H9 (cell line): ENCODE data around the gene PRMT5. TPM values are rescaled to one million over a fixed set of nuclear protein-coding genes. Genes with fewer than 3 reads are reported as not detected.
A peak's percentile ranks its signal among the peaks of the same experiment; 100 is the strongest.

Experiments
- DNase-seq: peaks from one replicate; pipeline ENCODE4 v3.0.0-alpha.2; 2017
- H2AFZ ChIP-seq: one replicate; pipeline ENCODE4 v1.6.1; 2013; ENCODE audit warnings: mild to moderate bottlenecking, low read length, control low read depth, moderate library complexity
- H2AK5ac ChIP-seq: 2 replicates; pipeline ENCODE4 v1.6.1; 2013; ENCODE audit warnings: low read length, control low read depth, mixed read lengths; ENCODE audit not compliant: insufficient read length
- H2BK120ac ChIP-seq: one replicate; pipeline ENCODE4 v1.6.1; 2013; ENCODE audit warnings: low read depth, mild to moderate bottlenecking, low read length, control low read depth, inconsistent platforms; ENCODE audit not compliant: poor library complexity, severe bottlenecking
- H2BK12ac ChIP-seq: 2 replicates; pipeline ENCODE4 v1.6.1; 2013; ENCODE audit warnings: low read length, control low read depth, mixed read lengths, low read depth; ENCODE audit not compliant: insufficient read length
- H2BK15ac ChIP-seq: 2 replicates; pipeline ENCODE4 v1.6.1; 2013; ENCODE audit warnings: low read depth, low read length, control low read depth
- H2BK20ac ChIP-seq: one replicate; pipeline ENCODE4 v1.6.1; 2013; ENCODE audit warnings: low read depth, mild to moderate bottlenecking, low read length, control low read depth, inconsistent platforms; ENCODE audit not compliant: poor library complexity, severe bottlenecking
- H2BK5ac ChIP-seq: 2 replicates; pipeline ENCODE4 v1.6.1; 2013; ENCODE audit warnings: low read length, control low read depth, mixed read lengths; ENCODE audit not compliant: insufficient read length
- H3K14ac ChIP-seq: 2 replicates; pipeline ENCODE4 v1.6.1; 2013; ENCODE audit warnings: low read length, control low read depth; ENCODE audit not compliant: insufficient read depth
- H3K18ac ChIP-seq: 2 replicates; pipeline ENCODE4 v1.6.1; 2013; ENCODE audit warnings: low read depth, mild to moderate bottlenecking, mixed read lengths, low read length, control low read depth; ENCODE audit not compliant: insufficient read length
- H3K23ac ChIP-seq: 2 replicates; pipeline ENCODE4 v1.6.1; 2013; ENCODE audit warnings: low read length, control low read depth, mixed read lengths, low read depth; ENCODE audit not compliant: insufficient read length
- H3K23me2 ChIP-seq: 2 replicates; pipeline ENCODE4 v1.6.1; 2013; ENCODE audit warnings: low read depth, mild to moderate bottlenecking, mixed read lengths, low read length, control low read depth; ENCODE audit not compliant: insufficient read length, poor library complexity, severe bottlenecking
- H3K27ac ChIP-seq: 2 replicates; pipeline ENCODE4 v1.5.1; 2013; ENCODE audit warnings: low read length, control low read depth, mixed read lengths, low read depth; ENCODE audit not compliant: insufficient read length
- H3K27me3 ChIP-seq: 2 replicates; pipeline ENCODE4 v1.6.1; 2013; ENCODE audit warnings: low read length, control low read depth, inconsistent platforms; ENCODE audit not compliant: insufficient read depth
- H3K4ac ChIP-seq: 2 replicates; pipeline ENCODE4 v1.6.1; 2013; ENCODE audit warnings: low read depth, mild to moderate bottlenecking, control low read depth, inconsistent platforms, low read length, moderate library complexity
- H3K4me1 ChIP-seq: 2 replicates; pipeline ENCODE4 v1.6.1; 2013; ENCODE audit warnings: low read length, control low read depth, inconsistent platforms; ENCODE audit not compliant: insufficient read depth
- H3K4me2 ChIP-seq: 2 replicates; pipeline ENCODE4 v1.6.1; 2013; ENCODE audit warnings: low read length, control low read depth, mixed read lengths; ENCODE audit not compliant: insufficient read length, insufficient read depth
- H3K56ac ChIP-seq: 2 replicates; pipeline ENCODE4 v1.6.1; 2013; ENCODE audit warnings: low read depth, mild to moderate bottlenecking, mixed read lengths, low read length, control low read depth; ENCODE audit not compliant: insufficient read length
- H3K79me1 ChIP-seq: 2 replicates; pipeline ENCODE4 v1.6.1; 2013; ENCODE audit warnings: low read depth, mild to moderate bottlenecking, moderate library complexity, low read length, control low read depth, inconsistent platforms; ENCODE audit not compliant: insufficient read depth, poor library complexity, severe bottlenecking
- H3K79me2 ChIP-seq: 2 replicates; pipeline ENCODE4 v1.6.1; 2013; ENCODE audit warnings: low read length, control low read depth, inconsistent platforms; ENCODE audit not compliant: insufficient read depth
- H3K9ac ChIP-seq: 2 replicates; pipeline ENCODE4 v1.6.1; 2013; ENCODE audit warnings: low read length, control low read depth, mixed read lengths; ENCODE audit not compliant: insufficient read length; ENCODE audit errors: extremely low read depth
- H3K9me3 ChIP-seq: one replicate; pipeline ENCODE4 v1.6.1; 2013; ENCODE audit warnings: low read depth, low read length, inconsistent platforms; ENCODE audit not compliant: control insufficient read depth
- H3T11ph ChIP-seq: one replicate; pipeline ENCODE4 v1.6.1; 2013; ENCODE audit warnings: mild to moderate bottlenecking, low read length, control low read depth, inconsistent platforms
- H4K20me1 ChIP-seq: one replicate; pipeline ENCODE4 v1.6.1; 2013; ENCODE audit not compliant: control insufficient read depth, insufficient read length, insufficient read depth
- H4K5ac ChIP-seq: 2 replicates; pipeline ENCODE4 v1.6.1; 2013; ENCODE audit warnings: low read depth, mild to moderate bottlenecking, mixed read lengths, low read length, control low read depth; ENCODE audit not compliant: insufficient read length
- H4K8ac ChIP-seq: replicated peaks from 2 replicates; pipeline ENCODE4 v1.6.1; 2013; ENCODE audit warnings: low read length, control low read depth, mixed read lengths, low read depth; ENCODE audit not compliant: insufficient read length
- H4K91ac ChIP-seq: 2 replicates; pipeline ENCODE4 v1.6.1; 2013; ENCODE audit warnings: low read depth, mild to moderate bottlenecking, moderate library complexity, mixed read lengths, low read length, control low read depth; ENCODE audit not compliant: insufficient read length
- H3K27ac Mint-ChIP-seq, 3 experiments: 2 replicates in 2 of 3; 3 replicates in 1 of 3; pipeline ENCODE4 v1.8.0; 2020 to 2021; ENCODE audit warnings: mixed read lengths in 3 of 3, mild to moderate bottlenecking in 1 of 3, moderate library complexity in 1 of 3
- H3K27me3 Mint-ChIP-seq: 2 replicates; pipeline ENCODE4 v1.8.0; 2021; ENCODE audit warnings: low read depth, mild to moderate bottlenecking, moderate library complexity, mixed read lengths
- H3K36me3 Mint-ChIP-seq, 3 experiments: 2 replicates in 2 of 3; 3 replicates in 1 of 3; pipeline ENCODE4 v1.8.0; 2020 to 2021; ENCODE audit warnings: low read depth in 3 of 3, mixed read lengths in 3 of 3; ENCODE audit not compliant: insufficient read depth in 1 of 3
- H3K4me1 Mint-ChIP-seq, 2 experiments: 2 replicates each; pipeline ENCODE4 v1.8.0; 2020; ENCODE audit warnings: mixed read lengths in 2 of 2
- H3K4me3 Mint-ChIP-seq, 2 experiments: 2 replicates in 1 of 2; 3 replicates in 1 of 2; pipeline ENCODE4 v1.8.0; 2020 to 2021; ENCODE audit warnings: mild to moderate bottlenecking in 2 of 2, mixed read lengths in 2 of 2, moderate library complexity in 1 of 2
- H3K9me3 Mint-ChIP-seq, 2 experiments: 2 replicates in 1 of 2; 3 replicates in 1 of 2; pipeline ENCODE4 v1.8.0; 2020; ENCODE audit warnings: mild to moderate bottlenecking in 2 of 2, mixed read lengths in 2 of 2, moderate library complexity in 1 of 2
- WGBS: extraction: QIAGEN DNeasy Blood & Tissue Kit; methylation state at CpG from one replicate; pipeline ENCODE4 v1.1.7; 2013; ENCODE audit warnings: missing lambda C conversion rate, low lambda C conversion rate, mixed read lengths; ENCODE audit not compliant: insufficient read length; ENCODE audit errors: extremely low coverage; 5-methylcytosine and 5-hydroxymethylcytosine counted together
- total RNA-seq: library from RNA; stranded (reverse); gene quantifications from 2 replicates; pipeline ENCODE4 v1.2.1, GENCODE V29; 2021
- TF ChIP-seq, protein P1 (sequence below): fragments of 200-600 bp; sonication (generic); conservative IDR thresholded peaks from 3 replicates; pipeline ENCODE4 v1.8.0; 2021; ENCODE audit warnings: antibody characterized with exemption, mild to moderate bottlenecking

Gene PRMT5
- total RNA-seq, 1 experiment from 2014 or later = 141 TPM

DNA sequence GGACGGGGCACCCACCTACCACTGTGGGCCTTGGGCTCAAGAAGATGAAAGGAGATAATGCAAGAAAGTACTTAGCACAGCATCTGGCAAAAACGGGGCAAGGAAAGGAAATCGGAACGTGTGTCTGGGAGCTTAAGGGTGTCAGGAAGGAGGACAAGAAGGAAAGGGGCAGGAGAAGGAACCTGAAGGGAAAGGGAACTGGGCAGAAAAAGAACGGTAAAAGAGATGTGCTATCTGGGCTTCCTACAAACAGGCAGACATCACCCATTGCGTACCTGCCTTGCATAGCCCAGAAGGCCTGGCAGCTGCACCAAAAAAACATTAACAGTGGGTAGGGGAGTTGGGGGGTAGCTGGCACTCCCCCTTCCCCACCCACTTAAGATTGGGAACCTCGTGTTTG is 47.1 kb downstream of the PRMT5 start:
- no CpG with 5 or more reads among the region's 7 CpGs for WGBS
- Histone ChIP-seq H3K23me2 (peaks cover 12% of the 10 kb centered on the region), H3K9ac (no peak overlapping the region), H4K5ac (no peak overlapping the region), H2BK120ac (no peak overlapping the region), H4K20me1 (no peaks in the 10 kb centered on the region), H4K8ac (no peak overlapping the region), H3K79me1 (no peaks in the 10 kb centered on the region), H3K4ac (no peak overlapping the region), H3K23ac (no peak overlapping the region), H3K18ac (no peak overlapping the region), H2BK20ac (no peak overlapping the region), H2BK12ac (no peak overlapping the region), H2BK15ac (no peak overlapping the region), H3T11ph (no peak overlapping the region), H3K27ac (no peak overlapping the region), H2AK5ac (no peak overlapping the region), H2BK5ac (no peak overlapping the region), H3K14ac (peak overlapping the region; percentile 13; the same call in 1 of the 2 replicates), H3K9me3 (no peaks in the 10 kb centered on the region), H3K4me2 (no peak overlapping the region), H3K4me1 (no peaks in the 10 kb centered on the region; the same call in 1 of the 2 replicates), H3K56ac (no peak overlapping the region), H4K91ac (no peak overlapping the region), H3K27me3 (peaks cover 3% of the 10 kb centered on the region; the same call in 1 of the 2 replicates), H2AFZ (no peak overlapping the region), H3K79me2 (no peaks in the 10 kb centered on the region)
- Mint-ChIP-seq H3K36me3 (peaks cover 3 to 11% (median 6%) of the 10 kb centered on the region in 3 experiments; a peak in 5 of 7 replicates), H3K27ac (no peak overlapping the region; a peak in 2 of 7 replicates), H3K4me1 (peaks cover 29 to 33% of the 10 kb centered on the region in 2 experiments), H3K27me3 (peaks cover 35% of the 10 kb centered on the region), H3K9me3 (no peaks in the 10 kb centered on the region; a peak in 1 of 5 replicates), H3K4me3 (peak overlapping the region in 1 of 2 experiments; percentile 46; a peak in 2 of 5 replicates)
- no peak for DNase-seq
- TF ChIP-seq, protein P1, sequence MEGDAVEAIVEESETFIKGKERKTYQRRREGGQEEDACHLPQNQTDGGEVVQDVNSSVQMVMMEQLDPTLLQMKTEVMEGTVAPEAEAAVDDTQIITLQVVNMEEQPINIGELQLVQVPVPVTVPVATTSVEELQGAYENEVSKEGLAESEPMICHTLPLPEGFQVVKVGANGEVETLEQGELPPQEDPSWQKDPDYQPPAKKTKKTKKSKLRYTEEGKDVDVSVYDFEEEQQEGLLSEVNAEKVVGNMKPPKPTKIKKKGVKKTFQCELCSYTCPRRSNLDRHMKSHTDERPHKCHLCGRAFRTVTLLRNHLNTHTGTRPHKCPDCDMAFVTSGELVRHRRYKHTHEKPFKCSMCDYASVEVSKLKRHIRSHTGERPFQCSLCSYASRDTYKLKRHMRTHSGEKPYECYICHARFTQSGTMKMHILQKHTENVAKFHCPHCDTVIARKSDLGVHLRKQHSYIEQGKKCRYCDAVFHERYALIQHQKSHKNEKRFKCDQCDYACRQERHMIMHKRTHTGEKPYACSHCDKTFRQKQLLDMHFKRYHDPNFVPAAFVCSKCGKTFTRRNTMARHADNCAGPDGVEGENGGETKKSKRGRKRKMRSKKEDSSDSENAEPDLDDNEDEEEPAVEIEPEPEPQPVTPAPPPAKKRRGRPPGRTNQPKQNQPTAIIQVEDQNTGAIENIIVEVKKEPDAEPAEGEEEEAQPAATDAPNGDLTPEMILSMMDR = no peak
